Left ventricle myocardium superior (tissue), 1 donor: ENCODE data around the gene DIRAS1. TPM values are rescaled to one million over a fixed set of nuclear protein-coding genes. Genes with fewer than 3 reads are reported as not detected.

ENCODE experiments used
- ATAC-seq: fragments of 200-7000 bp; cut with Tn5 transposase; one replicate; pipeline ENCODE4 v1.9.1; 2020; ENCODE audit warnings: mild to moderate bottlenecking, moderate library complexity
- DNase-seq: peaks from one replicate; pipeline ENCODE4 v3.0.0-alpha.2; 2020
- intact Hi-C: fragments of 100-400 bp; cut with micrococcal nuclease; formaldehyde crosslinking; loops from one replicate; pipeline ENCODE4 v1.11.0; 2022
- total RNA-seq: library from RNA; stranded (reverse); fragmentation: NEBNext Ultra II Directional; extraction: Animal tissue kit (Norgen Biotek cat#: 25700); gene quantifications from one replicate; pipeline ENCODE4 v1.2.1, GENCODE V29; 2021
- donor health status: DM: no; HTN: yes; CAD: no; lungs with severe emphysema.

The DIRAS1 gene
- total RNA-seq, 1 donor from 2014 or later: 241 TPM

- DNase-seq (no peak), ATAC-seq (no peak)
- intact Hi-C loops: no loop called here
Observed at GRCh38 chr19:2732157-2732725, 11.1 kb upstream of the DIRAS1 start.

GRCh38 chr19:2731181-2731995 lies 10.2 kb upstream of the DIRAS1 start:
- ATAC-seq: no peak

GRCh38 chr19:2729943-2730818 lies 9.0 kb upstream of the DIRAS1 start:
- intact Hi-C loops: no loop called here
- ATAC-seq (no peak), DNase-seq (no peak)

More at GRCh38 chr19:2731181-2731995, 10.2 kb upstream of the DIRAS1 start:
- no peak for DNase-seq
- intact Hi-C loops: no loop called here

- DNase-seq (no peak), ATAC-seq (no peak)
- intact Hi-C loops: no loop called here
Observed at GRCh38 chr19:2728783-2729387, 7.7 kb upstream of the DIRAS1 start.

- intact Hi-C loops: no loop called here
- ATAC-seq (no peak), DNase-seq (no peak)
Observed at GRCh38 chr19:2727640-2727944, 6.4 kb upstream of the DIRAS1 start.

GRCh38 chr19:2726904-2727639 lies 5.9 kb upstream of the DIRAS1 start:
- DNase-seq (no peak), ATAC-seq (no peak)
- intact Hi-C loops: no loop called here

GRCh38 chr19:2726160-2726855 lies 5.1 kb upstream of the DIRAS1 start:
- intact Hi-C loops: no loop called here
- no peak for ATAC-seq
- peak; percentile 15 for DNase-seq

GRCh38 chr19:2724148-2724557 lies 3.0 kb upstream of the DIRAS1 start:
- intact Hi-C loops: no loop called here
- ATAC-seq (no peak), DNase-seq (no peak)

- intact Hi-C loops: no loop called here
- DNase-seq (no peak), ATAC-seq (no peak)
Observed at GRCh38 chr19:2723747-2724146, 2.6 kb upstream of the DIRAS1 start.

GRCh38 chr19:2723345-2723715 lies 2.2 kb upstream of the DIRAS1 start:
- no peak for DNase-seq
- intact Hi-C loops: no loop called here
- ATAC-seq: no peak

- DNase-seq: peak; percentile 86
- intact Hi-C loops: no loop called here
- ATAC-seq: peak; percentile 77
Observed at GRCh38 chr19:2722541-2723344, 1.6 kb upstream of the DIRAS1 start.

GRCh38 chr19:2721570-2722540 lies 683 bp upstream of the DIRAS1 start:
- no peak for ATAC-seq
- no peak for DNase-seq
- intact Hi-C loops: no loop called here

- DNase-seq: peak; percentile 75
- peak; percentile 64 for ATAC-seq
- intact Hi-C loops: no loop called here
Observed at GRCh38 chr19:2719920-2720776, 1.0 kb downstream of the DIRAS1 start.

GRCh38 chr19:2719232-2719735 lies 1.9 kb downstream of the DIRAS1 start:
- intact Hi-C loops: no loop called here

More at GRCh38 chr19:2719232-2719735, 1.9 kb downstream of the DIRAS1 start:
- ATAC-seq: no peak
- no peak for DNase-seq
